Panc1 (cell line): ENCODE data around the gene MYRIP. TPM values are rescaled to one million over a fixed set of nuclear protein-coding genes. Genes with fewer than 3 reads are reported as not detected.

Experiments used
- ATAC-seq: fragments of 200-7000 bp; cut with Tn5 transposase; 2 replicates; pipeline ENCODE4 v1.9.1; 2020; ENCODE audit warnings: mild to moderate bottlenecking, moderate library complexity
- BruUV-seq: library from RNA; stranded (reverse); fragments of 400-500 nt; replicated peaks from 2 replicates; lab custom pipeline; 2021; lab: Mats Ljungman, UMichigan
- CTCF ChIA-PET: fragments of 300-600 bp; sonication (Branson Sonifier 250); formaldehyde crosslinking; loops from one replicate; lab custom pipeline; 2022; ENCODE audit warnings: antibody characterized with exemption; lab: Charles Lee
- POLR2A ChIA-PET: fragments of 300-600 bp; sonication (Branson Sonifier 250); formaldehyde crosslinking; loops from one replicate; lab custom pipeline; 2022; ENCODE audit warnings: antibody characterized with exemption; lab: Charles Lee
- DNase-seq: peaks from one replicate; pipeline ENCODE4 v3.0.0-alpha.2; 2010; ENCODE audit warnings: low read depth, low spot score
- H3K27ac ChIP-seq: 2 replicates; pipeline ENCODE4 v1.5.1; 2011; ENCODE audit warnings: mild to moderate bottlenecking, low read length, inconsistent platforms
- H3K27me3 ChIP-seq: fragments of 200-500 bp; sonication (Bioruptor generic); 2 replicates; pipeline ENCODE4 v1.6.0; 2014; ENCODE audit warnings: low read length, inconsistent platforms; ENCODE audit not compliant: control insufficient read depth, insufficient read depth
- H3K36me3 ChIP-seq: fragments of 200-500 bp; sonication (Bioruptor generic); 2 replicates; pipeline ENCODE4 v1.5.1; 2014; ENCODE audit warnings: inconsistent platforms, mild to moderate bottlenecking, low read length, moderate library complexity; ENCODE audit not compliant: control insufficient read depth, insufficient read depth
- H3K4me1 ChIP-seq: 2 replicates; pipeline ENCODE4 v1.5.1; 2011; ENCODE audit warnings: inconsistent platforms, mild to moderate bottlenecking, low read length, moderate library complexity; ENCODE audit not compliant: control insufficient read depth, insufficient read depth
- H3K4me3 ChIP-seq, 2 experiments: 2 replicates each; pipeline ENCODE4 v1.5.1; 2011 to 2012; ENCODE audit warnings: low read depth in 2 of 2, low read length in 2 of 2, mild to moderate bottlenecking in 2 of 2, inconsistent platforms in 1 of 2, moderate library complexity in 1 of 2
- H3K9me3 ChIP-seq: fragments of 200-500 bp; sonication (Bioruptor generic); 2 replicates; pipeline ENCODE4 v1.5.1; 2014; ENCODE audit warnings: low read depth, mild to moderate bottlenecking, inconsistent platforms, low read length, moderate library complexity; ENCODE audit not compliant: control insufficient read depth, insufficient read depth
- CTCF ChIP-seq: fragments of 450-650 bp; IDR thresholded peaks from 2 replicates; pipeline ENCODE4 v1.5.1; 2017; ENCODE audit warnings: mild to moderate bottlenecking
- POLR2AphosphoS5 ChIP-seq: IDR thresholded peaks from 2 replicates; pipeline ENCODE4 v1.6.1; 2012; ENCODE audit warnings: mild to moderate bottlenecking, low read depth, low read length, moderate library complexity
- REST ChIP-seq, 2 experiments: IDR thresholded peaks; 2 replicates each; pipeline ENCODE4 v1.6.1; 2011 to 2012; ENCODE audit warnings: low read depth in 2 of 2, control low read depth in 1 of 2, low read length in 1 of 2, mild to moderate bottlenecking in 1 of 2, moderate library complexity in 1 of 2; ENCODE audit not compliant: insufficient read depth in 1 of 2
- SIN3A ChIP-seq: IDR thresholded peaks from 2 replicates; pipeline ENCODE4 v1.6.1; 2012; ENCODE audit warnings: low read depth, mild to moderate bottlenecking, low read length, moderate library complexity, borderline replicate concordance; ENCODE audit not compliant: insufficient read depth
- TCF7L2 ChIP-seq: IDR thresholded peaks from 2 replicates; pipeline ENCODE4 v1.6.1; 2011; ENCODE audit warnings: mild to moderate bottlenecking, low read depth, low read length, inconsistent platforms
- in situ Hi-C: cut with HindIII; loops from 2 replicates; pipeline ENCODE4 v1.10.0; 2016; ENCODE audit warnings: low sequenced_read_pairs, low pct_unique_long_range_greater_than_20kb
- intact Hi-C: fragments of 100-400 bp; cut with micrococcal nuclease; formaldehyde crosslinking; loops from one replicate; pipeline ENCODE4 v1.10.0; 2022; ENCODE audit not compliant: unreplicated experiment
- total RNA-seq: library from RNA; stranded (reverse); gene quantifications from one replicate; pipeline ENCODE4 v1.2.1, GENCODE V29; 2021; ENCODE audit not compliant: unreplicated experiment

Gene MYRIP
- total RNA-seq, 1 experiment from 2014 or later: 0.59 TPM

DNA sequence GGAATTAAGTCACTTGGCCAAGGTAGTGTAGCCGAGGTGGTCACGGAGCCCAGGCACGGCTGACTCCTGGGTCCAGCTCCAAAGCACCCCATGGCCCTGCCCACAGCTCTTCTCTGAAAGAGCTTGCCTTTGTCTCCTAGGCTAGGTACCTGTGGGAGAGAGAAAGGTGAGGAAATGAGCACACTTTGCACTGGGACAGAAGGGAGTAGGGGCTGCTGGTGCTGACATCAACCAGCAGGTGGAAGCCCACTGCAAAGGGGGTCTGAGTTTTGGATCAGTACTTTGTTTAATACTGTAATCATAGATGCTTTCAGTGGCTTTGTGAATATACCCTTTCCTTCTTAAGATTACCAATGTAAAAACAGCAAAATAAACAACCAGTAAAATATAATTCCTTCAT is 371.8 kb downstream of the MYRIP start:
- intact Hi-C loops: no loop called here
- Histone ChIP-seq H3K27me3 (no peaks in the 10 kb centered on the region), H3K27ac (no peak overlapping the region), H3K36me3 (no peaks in the 10 kb centered on the region), H3K4me1 (no peaks in the 10 kb centered on the region), H3K9me3 (no peaks in the 10 kb centered on the region), H3K4me3 (no peak overlapping the region)
- POLR2A ChIA-PET: no interaction called here
- DNase-seq (no peak), ATAC-seq (no peak)
- CTCF ChIA-PET: no interaction called here
- in situ Hi-C loops: no loop called here
- no TSS peak for BruUV-seq
- no peak for TF ChIP-seq CTCF
- no peak for TF ChIP-seq SIN3A

DNA sequence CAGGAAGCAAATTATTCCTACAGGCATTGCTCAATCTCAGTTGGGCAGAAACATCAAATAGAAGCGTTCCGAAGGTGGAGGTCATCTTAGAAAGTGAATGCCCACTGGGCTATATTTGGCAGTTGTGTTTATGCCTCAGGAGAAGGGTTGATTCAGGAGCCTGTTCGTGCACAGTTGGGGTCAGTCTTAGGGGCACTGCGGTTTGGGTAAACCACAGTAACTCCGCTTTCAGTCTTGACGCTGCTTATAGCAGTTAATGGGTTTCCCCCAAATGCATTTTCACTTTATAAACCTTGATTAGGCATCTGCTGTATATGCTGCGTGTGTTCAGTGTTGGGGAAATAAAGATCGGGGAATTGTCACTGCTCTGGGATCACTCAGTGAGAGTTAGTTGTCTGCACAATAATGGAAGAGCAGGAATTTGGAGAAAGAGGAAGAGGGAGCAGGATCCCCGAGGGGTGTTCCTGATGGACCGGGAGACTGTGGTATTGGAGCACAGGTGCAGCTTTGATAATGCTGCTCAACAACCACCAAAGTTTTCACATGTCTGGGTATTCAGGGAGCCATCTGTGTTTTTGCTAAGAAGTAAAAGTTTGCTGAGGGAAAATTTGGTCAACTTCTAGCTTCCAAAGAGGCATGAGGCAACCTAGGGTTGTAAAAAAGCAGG is 375.8 kb downstream of the MYRIP start:
- no peaks in the 10 kb centered on the region for H3K9me3 ChIP-seq
- POLR2A ChIA-PET: no interaction called here
- H3K4me1 ChIP-seq: no peaks in the 10 kb centered on the region
- DNase-seq: no peak
- TF ChIP-seq REST (IDR thresholded peaks at IDR 0.05; ENCODE audit: insufficient read depth in 1 of 2, low read depth in 2 of 2, low read length in 1 of 2) (no peak), TCF7L2 (no peak), SIN3A (no peak), POLR2AphosphoS5 (no peak), CTCF (no peak)
- H3K36me3 ChIP-seq: no peaks in the 10 kb centered on the region
- in situ Hi-C loops: no loop called here
- no TSS peak for BruUV-seq
- no peak overlapping the region for H3K27ac ChIP-seq
- intact Hi-C loops: no loop called here
- ATAC-seq: no peak
- H3K4me3 ChIP-seq: no peak overlapping the region
- CTCF ChIA-PET: no interaction called here
- H3K27me3 ChIP-seq: no peaks in the 10 kb centered on the region
